Activated T-helper 1 cell treated with Interleukin-2 at 50 U/mL for 16 hours (primary cell): ENCODE results near the gene KCNJ2.

ENCODE experiments used
- DNase-seq: peaks from one replicate; pipeline ENCODE4 v3.0.0-alpha.2; 2020; ENCODE audit warnings: low read depth

Gene KCNJ2

GRCh38 chr17:70205401-70205800, 36.1 kb downstream of the KCNJ2 start:
- DNase-seq: no peak

- no peak for DNase-seq
Measured at GRCh38 chr17:70206361-70207010, 37.2 kb downstream of the KCNJ2 start.

- DNase-seq: no peak
Measured at GRCh38 chr17:70207184-70207583, 37.9 kb downstream of the KCNJ2 start.

GRCh38 chr17:70208080-70208794, 38.9 kb downstream of the KCNJ2 start:
- DNase-seq: no peak

GRCh38 chr17:70208825-70209555, 39.7 kb downstream of the KCNJ2 start:
- no peak for DNase-seq

- DNase-seq: no peak
Measured at GRCh38 chr17:70215656-70216055, 46.3 kb downstream of the KCNJ2 start.

- no peak for DNase-seq
Measured at GRCh38 chr17:70217571-70217970, 48.2 kb downstream of the KCNJ2 start.

- no peak for DNase-seq
Measured at GRCh38 chr17:70225276-70225675, 55.9 kb downstream of the KCNJ2 start.
